Neutrophil (primary cell): ENCODE results near the gene MOB3A.

Source experiments
- H3K27ac ChIP-seq: fragments of 200-600 bp; sonication (generic); 2 replicates; pipeline ENCODE4 v1.5.1; 2016; ENCODE audit warnings: mild to moderate bottlenecking, moderate library complexity
- H3K27me3 ChIP-seq: fragments of 200-600 bp; sonication (generic); 2 replicates; pipeline ENCODE4 v1.6.0; 2016; ENCODE audit warnings: mild to moderate bottlenecking
- H3K36me3 ChIP-seq: fragments of 200-600 bp; sonication (generic); 2 replicates; pipeline ENCODE4 v1.5.1; 2017
- H3K4me1 ChIP-seq, 2 experiments: fragments of 200-600 bp in 1 of 2; sonication (generic) in 1 of 2; 1 replicate in 1 of 2; 2 replicates in 1 of 2; pipeline versions ENCODE4 v1.5.1 to v1.6.1; 2013 to 2016; ENCODE audit warnings: low read depth in 1 of 2, low read length in 1 of 2, mild to moderate bottlenecking in 1 of 2, moderate library complexity in 1 of 2; ENCODE audit not compliant: control insufficient read depth in 1 of 2, insufficient read depth in 1 of 2
- H3K4me3 ChIP-seq, 2 experiments: fragments of 200-600 bp in 1 of 2; sonication (generic) in 1 of 2; 1 replicate in 1 of 2; 2 replicates in 1 of 2; pipeline ENCODE4 v1.5.1; 2013 to 2016; ENCODE audit warnings: low read depth in 1 of 2, low read length in 1 of 2, mild to moderate bottlenecking in 1 of 2, moderate library complexity in 1 of 2
- H3K9me3 ChIP-seq: fragments of 200-600 bp; sonication (generic); 2 replicates; pipeline ENCODE4 v1.5.1; 2016
- CTCF ChIP-seq: fragments of 200-600 bp; sonication (generic); IDR thresholded peaks from 2 replicates; pipeline ENCODE4 v1.5.1; 2016; ENCODE audit warnings: antibody characterized with exemption

MOB3A gene

GRCh38 chr19:2077833-2078619 lies 18.1 kb downstream of the MOB3A start:
- no peaks in the 10 kb centered on the region for H3K9me3 ChIP-seq
- H3K27me3 ChIP-seq, result no peaks in the 10 kb centered on the region
- no peak overlapping the region for H3K4me3 ChIP-seq
- peak overlapping the region; percentile 100 for H3K27ac ChIP-seq
- peaks cover 95% of the 10 kb centered on the region for H3K36me3 ChIP-seq
- TF ChIP-seq CTCF, result no peak
- H3K4me1 ChIP-seq, result peaks cover 65 to 68% of the 10 kb centered on the region in 2 experiments

DNA sequence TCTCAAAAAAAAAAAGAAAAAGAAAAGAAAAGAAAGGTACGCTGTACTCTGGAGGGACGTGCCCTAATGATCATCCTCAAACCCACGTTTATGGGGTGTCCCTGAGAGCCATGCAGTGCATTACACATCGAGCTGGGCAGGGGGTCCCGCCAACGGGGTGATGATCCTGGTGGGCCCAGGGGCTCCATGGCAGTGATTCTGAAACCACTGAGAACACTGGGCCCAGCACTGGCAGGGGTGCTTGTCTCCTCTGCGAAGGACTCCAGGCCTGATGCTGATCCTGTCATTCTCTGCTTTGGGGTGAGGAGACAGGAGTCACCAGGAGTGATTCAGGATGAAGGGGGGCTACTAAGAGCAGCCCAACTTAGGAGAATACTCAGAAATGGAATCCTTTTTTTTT lies 18.7 kb downstream of the MOB3A start:
- H3K4me3 ChIP-seq, result no peak overlapping the region

GRCh38 chr19:2076526-2076944 lies 19.6 kb downstream of the MOB3A start:
- peak overlapping the region; percentile 100 for H3K27ac ChIP-seq
- TF ChIP-seq CTCF, result no peak
- H3K9me3 ChIP-seq, result no peaks in the 10 kb centered on the region
- peaks cover 57% of the 10 kb centered on the region in 2 experiments for H3K4me1 ChIP-seq
- H3K36me3 ChIP-seq, result peaks cover 95% of the 10 kb centered on the region
- no peaks in the 10 kb centered on the region for H3K27me3 ChIP-seq
- H3K4me3 ChIP-seq, result no peak overlapping the region

More for the DNA sequence above, 18.7 kb downstream of the MOB3A start:
- Histone ChIP-seq H3K27me3 (no peaks in the 10 kb centered on the region), H3K36me3 (peaks cover 95% of the 10 kb centered on the region), H3K27ac (peak overlapping the region; percentile 100), H3K9me3 (no peaks in the 10 kb centered on the region), H3K4me1 (peaks cover 65% of the 10 kb centered on the region in 2 experiments)
- TF ChIP-seq CTCF, result no peak

DNA sequence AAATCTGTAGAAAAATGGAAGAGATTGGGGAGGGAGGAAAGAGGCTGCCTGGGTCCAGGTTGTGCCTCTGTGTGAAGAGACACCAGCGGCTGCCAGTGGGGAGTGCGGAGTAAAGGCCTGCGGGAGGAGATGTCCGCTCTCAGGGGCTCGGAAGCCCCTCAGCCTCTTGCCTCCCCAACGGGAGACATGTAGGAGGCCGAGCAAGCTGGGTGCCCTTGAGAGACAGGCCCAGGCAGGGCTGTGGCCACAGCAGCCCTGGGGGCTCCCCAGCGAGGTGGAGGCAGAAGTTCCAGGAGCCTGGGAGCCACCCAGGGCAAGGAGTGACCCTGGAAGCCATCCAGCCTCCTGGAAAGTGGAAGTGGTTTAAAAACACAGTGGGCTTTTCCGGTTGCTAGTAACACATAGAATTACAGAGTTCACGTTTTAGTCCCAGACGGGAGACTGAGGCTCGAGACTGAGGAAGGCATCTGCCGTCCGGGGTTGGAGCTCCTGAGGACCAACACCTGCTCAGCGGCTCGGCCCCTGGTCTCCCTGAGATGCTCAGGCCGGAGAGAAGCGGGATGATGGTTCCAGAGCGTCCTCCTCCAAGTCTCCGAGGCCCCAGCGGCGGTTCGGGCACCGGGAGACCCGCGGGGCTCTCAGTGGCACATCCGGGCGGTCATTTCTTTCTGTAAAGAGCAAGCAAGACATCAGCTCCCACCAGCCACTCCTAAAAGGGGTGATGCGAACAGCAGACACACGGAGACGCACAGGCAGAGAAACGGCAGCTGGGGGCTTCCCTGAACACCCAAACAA lies 23.2 kb downstream of the MOB3A start:
- H3K27ac ChIP-seq, result peak overlapping the region; percentile 100
- peaks cover 47 to 50% of the 10 kb centered on the region in 2 experiments for H3K4me1 ChIP-seq
- peak overlapping the region; percentile 12 to 57 for H3K4me3 ChIP-seq
- no peaks in the 10 kb centered on the region for H3K9me3 ChIP-seq
- no peak for TF ChIP-seq CTCF
- H3K27me3 ChIP-seq, result no peaks in the 10 kb centered on the region
- H3K36me3 ChIP-seq, result peaks cover 91% of the 10 kb centered on the region

DNA sequence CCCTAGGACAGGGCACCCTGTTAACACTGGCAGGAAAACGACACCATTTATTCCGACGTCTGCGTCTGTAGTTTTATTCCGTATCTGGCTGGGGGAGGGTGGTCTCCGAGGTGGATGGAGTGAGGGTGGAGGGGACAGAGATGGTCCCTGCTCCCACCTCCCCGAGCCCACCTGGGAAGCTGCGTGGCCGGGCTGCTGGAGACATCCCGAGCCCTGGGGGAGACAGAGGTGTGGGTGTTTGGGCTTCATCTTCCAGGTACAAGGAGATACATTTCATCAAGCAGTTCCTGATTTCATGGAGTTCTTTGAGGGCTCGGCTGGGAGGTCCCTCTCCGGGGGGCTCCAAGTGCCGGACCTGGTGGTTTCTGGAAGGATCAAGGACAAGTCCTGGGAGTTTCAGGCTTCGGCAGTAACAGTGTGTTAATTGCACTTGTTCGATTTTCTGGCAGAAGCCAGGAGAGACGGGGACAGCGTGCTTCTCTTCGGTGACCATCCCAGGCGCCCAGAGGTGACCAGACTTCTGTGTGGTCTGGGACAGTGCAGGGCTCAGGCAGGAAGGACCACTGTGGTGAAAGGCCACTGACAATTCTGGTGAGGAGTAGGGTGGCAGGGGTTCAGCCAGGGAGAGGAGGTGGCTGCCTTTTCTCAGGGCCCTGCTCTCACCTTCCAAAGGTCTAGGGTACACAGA lies 25.0 kb downstream of the MOB3A start:
- H3K36me3 ChIP-seq, result peaks cover 73% of the 10 kb centered on the region
- H3K4me3 ChIP-seq, result no peak overlapping the region
- peaks cover 47 to 50% of the 10 kb centered on the region in 2 experiments for H3K4me1 ChIP-seq
- peak overlapping the region; percentile 100 for H3K27ac ChIP-seq
- TF ChIP-seq CTCF, result no peak
- H3K9me3 ChIP-seq, result no peaks in the 10 kb centered on the region
- H3K27me3 ChIP-seq, result no peaks in the 10 kb centered on the region
